Measurements from ENCODE around the gene DUS3L.

GRCh38 chr19:5782322-5782721 is 8.6 kb downstream of the DUS3L start:
- TF ChIP-seq CTCF (IDR thresholded peaks at IDR 0.05) = no peak
- TF ChIP-seq ZFX (IDR thresholded peaks at IDR 0.05; ENCODE audit: borderline replicate concordance) = no peak

All from 22Rv1 (cell line).